Nephron (organoid): ENCODE measurements around the gene SLC1A1.

Experiments
- H3K27ac Mint-ChIP-seq, 3 experiments: 2 replicates each; pipeline ENCODE4 v1.8.0; 2020; ENCODE audit warnings: mixed read lengths in 3 of 3, mild to moderate bottlenecking in 2 of 3, moderate library complexity in 1 of 3
- H3K27me3 Mint-ChIP-seq: 2 replicates; pipeline ENCODE4 v1.8.0; 2021; ENCODE audit warnings: low read depth, mild to moderate bottlenecking, moderate library complexity, mixed read lengths
- H3K36me3 Mint-ChIP-seq: 2 replicates; pipeline ENCODE4 v1.8.0; 2020; ENCODE audit warnings: low read depth, mixed read lengths
- H3K4me1 Mint-ChIP-seq: 2 replicates; pipeline ENCODE4 v1.8.0; 2020; ENCODE audit warnings: mixed read lengths
- H3K4me3 Mint-ChIP-seq, 3 experiments: 2 replicates each; pipeline ENCODE4 v1.8.0; 2020; ENCODE audit warnings: mild to moderate bottlenecking in 3 of 3, mixed read lengths in 3 of 3, moderate library complexity in 2 of 3
- H3K9me3 Mint-ChIP-seq: 2 replicates; pipeline ENCODE4 v1.8.0; 2020; ENCODE audit warnings: mixed read lengths
- TF ChIP-seq, protein P1 (sequence below), 3 experiments: fragments of 200-600 bp; sonication (generic); IDR thresholded peaks; one replicate each; pipeline ENCODE4 v1.5.0; 2021; ENCODE audit warnings: antibody characterized with exemption in 3 of 3; ENCODE audit not compliant: unreplicated experiment in 3 of 3

The SLC1A1 gene

DNA sequence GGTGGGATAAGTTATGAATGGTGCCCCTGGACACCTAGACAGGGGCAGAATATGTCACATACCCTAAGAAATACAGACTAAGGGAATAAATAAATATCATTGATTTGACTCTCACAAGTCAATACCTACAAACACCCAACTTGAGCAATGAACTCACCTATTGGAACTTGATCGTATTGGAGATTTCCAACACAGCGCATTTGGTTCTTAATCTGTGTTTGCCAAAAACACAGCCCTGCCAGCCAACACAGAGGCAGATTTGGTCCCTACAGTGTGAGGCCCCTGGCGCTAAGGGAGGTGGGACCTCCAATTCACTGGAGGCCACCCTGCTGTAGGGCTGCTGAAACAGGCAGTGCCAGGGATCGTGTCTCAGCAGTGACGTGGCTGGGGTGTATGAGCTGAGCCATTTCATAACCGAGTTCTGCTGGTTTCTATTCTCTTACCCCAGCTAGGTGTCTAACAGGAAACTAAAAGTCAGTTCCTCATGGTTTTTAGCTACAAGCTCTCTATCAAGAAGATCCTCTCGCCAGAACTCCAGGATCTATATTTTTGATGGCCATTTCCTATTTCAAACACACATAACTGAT lies 84.5 kb downstream of the SLC1A1 start:
- H3K9me3 Mint-ChIP-seq: no peaks in the 10 kb centered on the region
- peaks cover 5% of the 10 kb centered on the region for H3K27me3 Mint-ChIP-seq
- no peak overlapping the region for H3K4me3 Mint-ChIP-seq
- H3K27ac Mint-ChIP-seq: no peak overlapping the region
- peaks cover 16% of the 10 kb centered on the region for H3K4me1 Mint-ChIP-seq
- TF ChIP-seq, protein P1, sequence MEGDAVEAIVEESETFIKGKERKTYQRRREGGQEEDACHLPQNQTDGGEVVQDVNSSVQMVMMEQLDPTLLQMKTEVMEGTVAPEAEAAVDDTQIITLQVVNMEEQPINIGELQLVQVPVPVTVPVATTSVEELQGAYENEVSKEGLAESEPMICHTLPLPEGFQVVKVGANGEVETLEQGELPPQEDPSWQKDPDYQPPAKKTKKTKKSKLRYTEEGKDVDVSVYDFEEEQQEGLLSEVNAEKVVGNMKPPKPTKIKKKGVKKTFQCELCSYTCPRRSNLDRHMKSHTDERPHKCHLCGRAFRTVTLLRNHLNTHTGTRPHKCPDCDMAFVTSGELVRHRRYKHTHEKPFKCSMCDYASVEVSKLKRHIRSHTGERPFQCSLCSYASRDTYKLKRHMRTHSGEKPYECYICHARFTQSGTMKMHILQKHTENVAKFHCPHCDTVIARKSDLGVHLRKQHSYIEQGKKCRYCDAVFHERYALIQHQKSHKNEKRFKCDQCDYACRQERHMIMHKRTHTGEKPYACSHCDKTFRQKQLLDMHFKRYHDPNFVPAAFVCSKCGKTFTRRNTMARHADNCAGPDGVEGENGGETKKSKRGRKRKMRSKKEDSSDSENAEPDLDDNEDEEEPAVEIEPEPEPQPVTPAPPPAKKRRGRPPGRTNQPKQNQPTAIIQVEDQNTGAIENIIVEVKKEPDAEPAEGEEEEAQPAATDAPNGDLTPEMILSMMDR (IDR thresholded peaks at IDR 0.05; ENCODE audit: unreplicated experiment in 3 of 3): no peak
- H3K36me3 Mint-ChIP-seq: no peaks in the 10 kb centered on the region

DNA sequence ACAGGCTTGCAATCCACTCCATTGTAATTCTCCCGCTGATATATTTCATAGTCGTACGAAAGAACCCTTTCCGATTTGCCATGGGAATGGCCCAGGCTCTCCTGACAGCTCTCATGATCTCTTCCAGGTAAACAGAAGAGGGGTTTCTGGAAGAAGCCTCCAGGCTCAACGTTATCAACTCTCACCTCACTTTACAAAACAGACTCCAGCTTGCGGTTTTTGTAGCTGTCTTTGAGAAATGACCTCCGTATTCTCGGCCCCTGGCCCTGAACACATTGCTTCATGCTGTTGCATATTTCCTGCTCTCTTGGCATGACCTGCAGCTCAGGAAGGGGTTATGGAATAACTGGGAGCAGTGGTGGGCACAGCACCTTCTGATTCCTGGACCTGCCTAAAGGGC lies 85.7 kb downstream of the SLC1A1 start:
- Mint-ChIP-seq H3K27me3 (peaks cover 8% of the 10 kb centered on the region), H3K9me3 (no peaks in the 10 kb centered on the region), H3K4me1 (peaks cover 19% of the 10 kb centered on the region), H3K4me3 (no peak overlapping the region), H3K36me3 (no peaks in the 10 kb centered on the region), H3K27ac (no peak overlapping the region)
- TF ChIP-seq, protein P1 (IDR thresholded peaks at IDR 0.05; ENCODE audit: unreplicated experiment in 3 of 3): no peak

DNA sequence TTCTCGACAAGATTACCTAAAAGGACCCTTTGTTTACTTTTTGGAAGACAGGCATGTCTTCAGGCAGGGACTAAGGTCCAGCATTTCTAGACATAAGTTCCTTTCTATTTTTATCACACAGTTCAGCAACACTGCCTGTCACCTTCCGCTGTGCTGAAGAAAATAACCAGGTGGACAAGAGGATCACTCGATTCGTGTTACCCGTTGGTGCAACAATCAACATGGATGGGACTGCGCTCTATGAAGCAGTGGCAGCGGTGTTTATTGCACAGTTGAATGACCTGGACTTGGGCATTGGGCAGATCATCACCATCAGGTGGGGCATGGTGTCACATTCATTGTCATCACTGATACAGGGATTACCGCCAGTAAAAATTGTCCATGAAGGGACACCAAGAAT lies 86.2 kb downstream of the SLC1A1 start:
- Mint-ChIP-seq H3K4me3 (no peak overlapping the region), H3K9me3 (no peaks in the 10 kb centered on the region), H3K4me1 (peaks cover 24% of the 10 kb centered on the region), H3K36me3 (no peaks in the 10 kb centered on the region), H3K27ac (no peak overlapping the region), H3K27me3 (peaks cover 8% of the 10 kb centered on the region)
- TF ChIP-seq, protein P1 (IDR thresholded peaks at IDR 0.05; ENCODE audit: unreplicated experiment in 3 of 3): no peak

DNA sequence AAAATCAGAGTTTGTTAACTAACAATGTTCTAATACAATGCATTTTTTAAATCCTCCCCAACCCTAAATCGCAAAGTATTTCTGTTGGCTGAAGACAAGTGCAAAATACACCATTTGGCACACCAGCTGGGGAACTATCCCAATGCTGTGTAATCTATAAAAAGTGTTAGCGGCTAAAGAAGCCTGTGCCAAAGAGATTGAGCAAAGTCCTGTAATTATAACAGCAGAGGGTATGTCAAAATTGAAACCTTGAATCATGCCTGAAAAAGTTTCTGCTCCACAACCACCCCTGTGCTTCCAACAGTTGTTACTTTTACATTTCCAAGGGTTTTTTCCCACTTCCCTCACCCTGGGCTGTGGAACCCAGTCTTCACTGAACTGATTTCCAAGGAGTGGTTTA lies 88.7 kb downstream of the SLC1A1 start:
- TF ChIP-seq, protein P1 (IDR thresholded peaks at IDR 0.05; ENCODE audit: unreplicated experiment in 3 of 3): no peak
- Mint-ChIP-seq H3K27me3 (peaks cover 26% of the 10 kb centered on the region), H3K4me1 (peaks cover 37% of the 10 kb centered on the region), H3K4me3 (no peak overlapping the region), H3K36me3 (no peaks in the 10 kb centered on the region), H3K9me3 (no peaks in the 10 kb centered on the region), H3K27ac (peak overlapping the region; percentile 26 to 44 (median 37))

DNA sequence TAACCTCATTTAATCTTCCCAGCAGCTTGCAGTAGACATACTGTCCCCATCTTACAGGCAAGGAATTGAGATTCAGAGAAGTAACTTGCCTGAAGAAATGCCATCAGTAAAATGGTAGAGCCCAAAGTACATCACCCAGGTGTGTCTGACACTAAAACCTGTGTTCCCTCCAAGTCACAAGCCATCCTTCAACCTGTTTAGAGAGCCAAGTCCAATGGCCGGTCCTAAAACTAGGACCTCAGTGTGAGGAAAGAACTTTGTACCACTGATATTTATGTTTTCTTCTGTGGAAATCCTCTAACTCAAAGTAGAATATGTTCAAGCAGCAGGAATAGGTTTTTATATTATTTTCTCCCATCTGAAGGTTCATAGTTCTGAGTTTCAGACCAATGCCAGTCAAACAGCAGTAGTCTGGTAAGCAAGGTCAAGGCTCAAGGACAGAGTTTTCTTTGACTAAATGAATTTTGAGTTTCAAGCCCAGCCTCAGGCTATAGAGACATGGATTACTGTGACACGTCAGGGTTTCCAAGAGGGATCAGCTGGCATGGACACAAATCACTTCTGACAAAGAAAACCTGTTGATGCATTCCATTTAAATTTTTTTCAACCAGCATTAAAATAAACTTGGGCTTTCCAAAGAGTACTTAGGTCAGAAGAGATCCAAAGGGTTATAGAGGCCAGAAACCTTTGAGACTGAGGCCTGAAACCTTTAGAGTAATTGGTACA lies 90.9 kb downstream of the SLC1A1 start:
- TF ChIP-seq, protein P1 (IDR thresholded peaks at IDR 0.05; ENCODE audit: unreplicated experiment in 3 of 3): no peak
- Mint-ChIP-seq H3K4me3 (no peak overlapping the region), H3K27ac (peak overlapping the region in 2 of 3 experiments; percentile 17 to 65), H3K9me3 (no peaks in the 10 kb centered on the region), H3K36me3 (no peaks in the 10 kb centered on the region), H3K27me3 (peaks cover 21% of the 10 kb centered on the region), H3K4me1 (peaks cover 33% of the 10 kb centered on the region)
